Hematopoietic multipotent progenitor cell treated with erythropoietin and hydrocortisone succinate and interleukin-3 and kit ligand, for 6 days (in vitro differentiated cells): ENCODE measurements around the gene FDCSP.
"Not testable (repeated sequence)": the region's sequence is repeated elsewhere in the genome, so short reads cannot be mapped to it uniquely, and the experiment has no call there.

Experiments
- DNase-seq: peaks from one replicate; pipeline ENCODE4 v3.0.0-alpha.2; 2015

Gene FDCSP

DNA sequence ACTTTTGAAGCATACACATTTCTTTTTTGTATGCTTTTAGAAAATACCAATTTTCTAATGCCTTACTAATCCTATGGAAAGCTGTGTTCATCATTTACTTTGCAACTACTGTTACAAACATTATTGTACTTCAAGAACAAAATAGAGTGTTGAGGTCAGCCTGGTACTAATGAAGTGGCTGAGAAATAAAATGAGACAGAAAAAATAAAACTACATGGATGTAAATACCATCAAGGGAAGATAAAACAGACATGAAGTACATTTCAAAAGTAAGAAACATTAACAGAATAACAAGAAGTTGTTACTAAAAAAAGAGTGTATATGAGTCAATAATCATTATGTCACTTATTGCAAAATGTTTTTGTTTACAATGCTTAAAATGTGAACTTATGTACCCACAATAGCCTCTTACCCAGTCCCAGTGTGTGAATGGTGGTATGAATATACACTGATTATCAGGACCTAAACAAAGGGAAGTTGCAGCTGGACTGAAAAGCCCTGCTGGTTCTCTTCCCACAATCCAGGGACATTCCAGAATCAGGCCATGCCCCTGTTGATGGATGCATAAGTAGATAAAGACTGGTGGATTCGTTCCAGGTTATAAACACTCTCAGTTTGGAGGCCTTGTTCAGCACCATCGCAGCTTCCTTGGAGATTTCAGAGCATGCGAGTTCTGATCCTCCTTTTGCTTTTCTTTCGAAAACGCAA, 14.1 kb downstream of the FDCSP start:
- no peak for DNase-seq

DNA sequence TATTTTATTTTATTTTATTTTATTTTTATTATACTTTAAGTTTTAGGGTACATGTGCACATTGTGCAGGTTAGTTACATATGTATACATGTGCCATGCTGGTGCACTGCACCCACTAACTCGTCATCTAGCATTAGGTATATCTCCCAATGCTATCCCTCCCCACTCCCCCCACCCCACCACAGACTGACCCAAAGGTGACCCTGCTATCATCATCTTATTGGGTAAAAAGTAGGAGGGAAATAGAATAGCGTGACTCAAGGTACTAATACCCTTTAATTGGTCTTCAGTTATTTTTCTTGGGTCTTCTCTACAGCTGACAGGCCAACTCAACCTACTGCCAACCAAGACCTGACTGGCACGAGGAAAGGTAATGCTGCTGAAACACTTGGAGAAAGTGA, 16.4 kb downstream of the FDCSP start, which contains the start of gene CSN3:
CSN3 (plus strand) TSS at position 301 of the 400 bp plus-strand sequence. CDS start 2,223 bp downstream, outside the sequence.
- not testable (repeated sequence) for DNase-seq

DNA sequence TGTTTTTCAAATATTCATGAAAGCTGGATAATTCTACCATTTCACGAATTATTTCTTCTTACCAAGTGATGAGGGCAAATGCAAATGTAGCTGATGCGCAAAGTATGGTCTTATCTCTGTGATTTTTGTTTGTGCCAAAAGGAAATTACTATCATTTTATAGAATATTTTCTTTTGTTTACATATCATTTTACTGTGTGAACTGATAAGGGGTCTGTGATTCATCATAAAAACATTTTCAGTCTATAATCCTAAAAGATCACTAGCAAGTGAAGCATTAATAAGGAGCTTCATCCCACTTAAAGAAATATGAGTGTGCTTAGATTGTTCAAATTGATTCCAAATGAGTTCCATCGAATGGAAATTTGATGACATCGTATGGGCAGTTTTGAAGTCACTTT, 17.2 kb downstream of the FDCSP start:
- DNase-seq, result no peak

DNA sequence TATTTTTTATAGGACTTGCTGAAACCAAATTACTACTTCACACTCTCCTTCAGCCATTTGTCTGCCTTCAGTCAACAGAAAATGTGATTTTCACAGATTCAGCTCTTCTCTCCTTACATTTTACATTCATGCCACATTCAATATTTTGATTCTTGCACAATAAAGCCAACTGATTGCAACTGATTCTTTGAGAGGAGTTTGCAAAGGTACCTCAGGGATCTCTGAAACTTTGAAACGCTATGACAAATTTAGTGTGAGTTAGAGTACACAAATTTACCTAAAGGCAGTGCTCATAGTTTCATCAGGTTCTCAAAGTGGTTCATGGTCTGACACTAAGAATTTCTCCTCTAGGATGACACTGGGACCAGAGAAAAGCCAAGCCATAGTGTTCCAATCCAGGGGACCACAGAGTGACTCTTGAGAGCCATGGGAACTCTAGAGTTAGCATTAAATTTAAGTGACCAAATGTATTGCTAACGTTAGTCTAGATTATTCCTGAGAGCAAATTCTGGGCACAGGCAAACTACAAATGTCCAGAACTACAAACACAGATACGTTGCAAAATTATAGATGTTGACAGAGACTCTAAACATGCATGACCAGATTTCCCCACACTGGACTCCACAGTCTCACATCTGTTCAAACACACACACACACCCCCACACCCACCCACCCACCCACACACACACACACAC, 25.5 kb downstream of the FDCSP start:
- DNase-seq, result no peak

DNA sequence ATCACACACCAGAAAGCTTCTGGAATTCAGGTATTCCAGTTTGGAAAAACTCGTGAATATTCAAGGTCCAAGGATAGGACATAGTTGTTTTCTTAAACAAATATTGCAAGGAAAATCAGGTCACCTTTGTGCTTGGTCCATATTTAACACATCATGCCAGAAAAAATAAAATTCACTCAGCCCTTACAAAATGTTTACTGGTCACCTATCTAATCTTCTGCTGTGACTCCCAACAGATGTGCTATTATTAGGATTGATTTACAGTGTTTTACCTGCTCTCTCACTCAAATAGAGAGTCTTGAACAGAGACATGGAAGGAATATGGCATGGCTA, 26.0 kb downstream of the FDCSP start:
- DNase-seq, result no peak

DNA sequence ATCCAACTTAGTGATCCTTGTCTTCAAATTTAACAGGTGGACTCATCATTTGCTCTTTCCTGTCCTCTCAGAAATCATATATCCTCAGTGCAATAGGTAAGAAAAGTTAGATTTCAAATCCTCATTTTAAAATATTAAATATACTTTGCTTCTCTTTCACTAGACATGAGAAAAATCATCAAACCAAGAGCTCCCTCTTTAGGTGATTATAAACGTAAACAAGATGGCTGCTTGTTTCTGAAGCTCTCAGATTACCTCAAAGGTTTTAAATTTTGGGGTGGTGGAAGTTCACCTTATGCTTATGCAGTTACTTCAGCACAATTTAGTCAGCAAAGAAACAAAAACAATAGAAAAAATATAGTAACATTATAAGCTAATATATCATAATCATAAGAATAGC, 43.8 kb downstream of the FDCSP start:
- DNase-seq, result peak; percentile 17

DNA sequence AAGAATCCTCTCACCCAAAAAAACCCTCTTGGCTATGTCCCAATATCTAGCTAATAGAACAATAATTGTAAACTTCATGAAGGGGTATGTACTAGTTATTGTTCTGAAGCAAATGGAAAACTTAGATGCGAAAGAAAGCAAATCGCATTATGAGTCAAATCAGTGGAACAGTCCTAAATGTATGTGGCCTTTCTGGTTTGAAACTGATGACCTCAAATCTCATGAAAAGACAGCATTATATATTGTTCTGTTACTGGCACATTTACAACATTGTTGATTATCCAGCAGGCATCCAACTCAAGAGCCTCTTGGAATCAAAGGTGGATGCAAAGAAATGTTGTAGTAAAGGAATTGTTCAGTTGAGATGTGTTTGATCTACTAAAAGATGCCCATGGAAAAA, 51.2 kb downstream of the FDCSP start:
- no peak for DNase-seq

DNA sequence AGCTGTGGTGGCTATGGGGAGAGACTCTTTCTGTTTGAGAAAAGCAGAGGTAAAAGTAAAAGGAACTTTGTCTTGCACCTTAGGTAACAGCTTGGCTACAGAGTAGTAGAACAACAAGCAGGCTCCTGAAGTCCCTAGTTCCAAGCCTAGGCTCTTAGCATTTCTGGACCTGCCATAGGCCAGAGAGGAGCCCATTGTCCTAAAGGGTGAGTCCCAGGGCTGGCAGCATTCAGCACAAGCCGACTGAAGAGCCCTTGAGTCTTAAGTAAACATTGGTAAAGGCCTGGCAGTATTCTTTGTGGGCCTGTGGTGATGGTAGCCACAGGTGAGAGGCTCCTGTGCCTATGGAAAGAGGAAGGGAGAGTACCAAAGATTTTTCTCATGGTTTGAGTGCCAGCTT, 54.6 kb downstream of the FDCSP start:
- no peak for DNase-seq
